Measurements from ENCODE around the gene MKKS. TPM values are rescaled to one million over a fixed set of nuclear protein-coding genes. Genes with fewer than 3 reads are reported as not detected.
A peak's percentile ranks its signal among the peaks of the same experiment; 100 is the strongest.

Gene MKKS
- total RNA-seq, 4 donors from 2014 or later: 0.80 to 22.5 (median 17.6) TPM

DNA sequence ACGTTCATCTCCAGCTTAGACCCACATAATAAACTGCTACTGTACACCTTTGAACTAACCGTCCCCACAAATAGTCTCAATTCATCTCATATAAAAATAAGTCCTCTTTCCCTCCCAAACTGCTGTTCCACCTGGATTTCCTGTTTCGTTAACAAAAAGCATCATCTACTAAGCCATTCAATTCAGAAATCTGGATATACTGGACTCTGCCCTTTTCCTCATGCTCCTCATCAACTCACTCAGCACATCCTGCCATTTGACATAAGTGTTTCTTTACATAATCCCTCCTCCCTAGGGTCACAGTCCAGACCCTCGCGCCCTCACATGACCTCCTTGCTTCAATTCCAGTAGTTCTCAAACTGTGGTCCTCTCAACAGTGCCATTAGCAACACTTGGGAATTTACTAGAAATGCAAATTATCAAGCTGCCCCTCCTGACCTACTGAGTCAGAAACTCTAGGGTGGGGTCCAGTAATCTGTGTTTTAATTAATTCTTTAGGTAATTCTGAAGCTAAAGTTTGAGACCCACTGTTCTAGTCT, 4.5 kb downstream of the MKKS start:
- Histone ChIP-seq H3K4me1 (peaks cover 13 to 48% (median 22%) of the 10 kb centered on the region in 4 donors), H3K9me3 (no peaks in the 10 kb centered on the region), H3K27me3 (no peaks in the 10 kb centered on the region), H3K36me3 (no peaks in the 10 kb centered on the region), H3K27ac (peak overlapping the region; percentile 2 to 32 (median 24)), H3K4me3 (no peak overlapping the region)
- WGBS, 2 donors (ENCODE audit: low coverage in 1 of 2): 50 to 62% methylated on average over 3 to 5 of the region's 5 CpGs
- TF ChIP-seq EP300 (IDR thresholded peaks at IDR 0.05; ENCODE audit: low read depth) (no peak), POLR2AphosphoS5 (IDR thresholded peaks at IDR 0.05) (peak in 1 of 3 donors; percentile 31)
- peak; percentile 53 for DNase-seq
- in situ Hi-C loops (cut with MboI; ENCODE audit: low pct_ligation_motif_present in 1 of 4, low pct_unique_long_range_greater_than_20kb in 1 of 4, low sequenced_read_pairs in 3 of 4): loop anchor here in 3 of 4 donors (5.0 to 25.0 kb wide), 3 partner anchors 442 to 452 kb away; no protein-coding TSS in a partner anchor
- intact Hi-C loops (cut with DNase I; ENCODE audit: low total_unique reads): loop anchor here (5.0 kb wide), 1 partner anchor 452 kb away; no protein-coding TSS in a partner anchor

DNA sequence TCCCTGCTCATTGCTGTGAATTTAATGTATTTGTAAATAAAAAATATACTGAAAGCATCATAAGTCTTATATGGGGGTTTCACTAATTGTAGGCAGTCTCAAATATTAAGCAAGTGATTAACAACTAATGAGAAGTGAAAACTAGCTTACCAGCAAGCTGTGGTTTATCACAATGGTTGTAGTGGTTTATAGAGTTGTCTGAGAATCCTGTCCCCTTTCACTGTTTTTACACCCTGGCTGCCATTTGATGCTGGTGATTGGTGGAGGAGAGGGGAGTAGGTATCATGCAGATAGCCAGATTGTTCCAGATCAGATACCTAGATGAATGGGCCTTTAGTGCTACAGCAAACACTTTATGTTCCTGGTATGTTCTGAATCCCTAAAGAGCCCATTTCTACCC, 6.0 kb downstream of the MKKS start:
- DNase-seq: no peak
- H3K27ac ChIP-seq: no peak overlapping the region
- no peaks in the 10 kb centered on the region for H3K27me3 ChIP-seq
- TF ChIP-seq POLR2AphosphoS5 (IDR thresholded peaks at IDR 0.05) (no peak), EP300 (IDR thresholded peaks at IDR 0.05; ENCODE audit: low read depth) (no peak), POLR2A (IDR thresholded peaks at IDR 0.05) (no peak)
- TF ChIP-seq, protein P1, sequence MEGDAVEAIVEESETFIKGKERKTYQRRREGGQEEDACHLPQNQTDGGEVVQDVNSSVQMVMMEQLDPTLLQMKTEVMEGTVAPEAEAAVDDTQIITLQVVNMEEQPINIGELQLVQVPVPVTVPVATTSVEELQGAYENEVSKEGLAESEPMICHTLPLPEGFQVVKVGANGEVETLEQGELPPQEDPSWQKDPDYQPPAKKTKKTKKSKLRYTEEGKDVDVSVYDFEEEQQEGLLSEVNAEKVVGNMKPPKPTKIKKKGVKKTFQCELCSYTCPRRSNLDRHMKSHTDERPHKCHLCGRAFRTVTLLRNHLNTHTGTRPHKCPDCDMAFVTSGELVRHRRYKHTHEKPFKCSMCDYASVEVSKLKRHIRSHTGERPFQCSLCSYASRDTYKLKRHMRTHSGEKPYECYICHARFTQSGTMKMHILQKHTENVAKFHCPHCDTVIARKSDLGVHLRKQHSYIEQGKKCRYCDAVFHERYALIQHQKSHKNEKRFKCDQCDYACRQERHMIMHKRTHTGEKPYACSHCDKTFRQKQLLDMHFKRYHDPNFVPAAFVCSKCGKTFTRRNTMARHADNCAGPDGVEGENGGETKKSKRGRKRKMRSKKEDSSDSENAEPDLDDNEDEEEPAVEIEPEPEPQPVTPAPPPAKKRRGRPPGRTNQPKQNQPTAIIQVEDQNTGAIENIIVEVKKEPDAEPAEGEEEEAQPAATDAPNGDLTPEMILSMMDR (IDR thresholded peaks at IDR 0.05): no peak
- peaks cover 12 to 43% (median 17%) of the 10 kb centered on the region in 4 donors for H3K4me1 ChIP-seq
- intact Hi-C loops (cut with DNase I; ENCODE audit: low total_unique reads) (loop anchor here (5.0 kb wide), 1 partner anchor 451 kb away; no protein-coding TSS in a partner anchor), in situ Hi-C loops (cut with MboI; ENCODE audit: low pct_ligation_motif_present in 1 of 4, low pct_unique_long_range_greater_than_20kb in 1 of 4, low sequenced_read_pairs in 3 of 4) (loop anchor here in 3 of 4 donors (5.0 to 25.0 kb wide), 3 partner anchors 441 to 451 kb away; no protein-coding TSS in a partner anchor)
- no peak overlapping the region for H3K4me3 ChIP-seq
- H3K36me3 ChIP-seq: peaks cover 0 to 4% (median 0%) of the 10 kb centered on the region in 4 donors
- no peaks in the 10 kb centered on the region for H3K9me3 ChIP-seq

DNA sequence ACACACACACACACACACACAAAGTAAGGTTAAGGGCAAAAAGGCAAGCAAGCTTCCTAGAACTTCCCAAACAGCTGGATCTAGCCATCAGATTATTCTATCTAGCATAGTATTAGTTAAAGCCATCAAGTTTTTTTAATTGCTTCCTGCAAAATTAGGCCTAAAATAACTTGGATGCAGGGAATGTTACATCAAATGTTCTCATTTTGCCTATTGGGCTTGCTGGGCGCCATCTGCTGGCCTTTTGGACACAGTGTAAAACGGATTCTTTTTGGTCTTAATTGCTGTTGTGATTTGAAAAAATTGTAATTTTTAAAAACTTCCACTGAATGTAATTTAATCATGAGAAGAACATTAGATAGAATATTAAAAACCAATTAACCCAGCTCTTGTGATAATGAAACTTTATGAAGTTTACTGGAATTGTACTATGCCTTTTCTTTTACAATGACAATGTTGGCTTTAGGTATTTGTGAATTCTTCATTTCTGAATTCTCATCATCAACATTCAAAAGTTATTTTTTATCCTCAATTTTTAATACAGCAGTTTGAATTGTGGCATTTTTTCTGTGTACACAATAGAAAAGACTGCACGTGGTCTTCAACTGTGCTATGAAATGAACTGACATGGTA, 6.8 kb downstream of the MKKS start:
- Histone ChIP-seq H3K4me1 (peaks cover 6 to 35% (median 13%) of the 10 kb centered on the region in 4 donors), H3K36me3 (peaks cover 0 to 4% (median 0%) of the 10 kb centered on the region in 4 donors), H3K9me3 (no peaks in the 10 kb centered on the region), H3K27ac (no peak overlapping the region), H3K4me3 (no peak overlapping the region), H3K27me3 (no peaks in the 10 kb centered on the region)
- in situ Hi-C loops (cut with MboI; ENCODE audit: low pct_ligation_motif_present in 1 of 4, low pct_unique_long_range_greater_than_20kb in 1 of 4, low sequenced_read_pairs in 3 of 4) (loop anchor here in 3 of 4 donors (5.0 to 25.0 kb wide), 3 partner anchors 440 to 450 kb away; no protein-coding TSS in a partner anchor), intact Hi-C loops (cut with DNase I; ENCODE audit: low total_unique reads) (loop anchor here (5.0 kb wide), 1 partner anchor 450 kb away; no protein-coding TSS in a partner anchor)
- 30 to 33% methylated on average over 3 of the region's 3 CpGs for WGBS, 2 donors (ENCODE audit: low coverage in 1 of 2)
- TF ChIP-seq EP300 (IDR thresholded peaks at IDR 0.05; ENCODE audit: low read depth): no peak
- no peak for TF ChIP-seq POLR2AphosphoS5 (IDR thresholded peaks at IDR 0.05)
- no peak for TF ChIP-seq POLR2A (IDR thresholded peaks at IDR 0.05)
- TF ChIP-seq, protein P1 (IDR thresholded peaks at IDR 0.05): peak; percentile 55 to 76 (median 71)
- peak; percentile 41 for DNase-seq

DNA sequence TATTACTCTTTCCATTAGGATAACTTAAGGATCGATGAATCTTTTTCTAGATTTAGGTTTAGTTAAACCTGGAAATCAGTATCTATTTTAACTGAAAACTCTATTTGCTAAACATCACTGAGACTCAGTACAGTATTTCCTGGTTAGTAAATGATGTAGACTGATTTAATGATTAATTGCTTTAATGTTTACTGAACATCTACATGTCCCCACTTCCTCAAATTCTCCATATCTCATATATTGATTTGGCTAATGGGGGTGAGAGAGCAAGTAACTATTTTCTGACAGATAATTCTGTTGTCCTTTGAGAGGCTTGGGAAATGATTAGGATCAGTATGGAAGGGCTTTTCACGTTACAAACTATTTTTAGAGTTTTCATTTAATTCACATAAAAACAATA, 10.3 kb downstream of the MKKS start:
- Histone ChIP-seq H3K4me1 (peaks cover 0 to 4% (median 2%) of the 10 kb centered on the region in 4 donors), H3K27ac (no peak overlapping the region), H3K36me3 (peaks cover 0 to 14% (median 0%) of the 10 kb centered on the region in 4 donors), H3K4me3 (no peak overlapping the region), H3K9me3 (no peaks in the 10 kb centered on the region), H3K27me3 (no peaks in the 10 kb centered on the region)
- TF ChIP-seq POLR2AphosphoS5 (IDR thresholded peaks at IDR 0.05) (no peak), EP300 (IDR thresholded peaks at IDR 0.05; ENCODE audit: low read depth) (no peak), POLR2A (IDR thresholded peaks at IDR 0.05) (no peak)
- TF ChIP-seq, protein P1 (IDR thresholded peaks at IDR 0.05): no peak
- intact Hi-C loops (cut with DNase I; ENCODE audit: low total_unique reads): no loop called here
- in situ Hi-C loops (cut with MboI; ENCODE audit: low pct_ligation_motif_present in 1 of 4, low pct_unique_long_range_greater_than_20kb in 1 of 4, low sequenced_read_pairs in 3 of 4): loop anchor here in 1 of 4 donors (10.0 to 25.0 kb wide), 2 partner anchors 439 to 1114 kb away; no protein-coding TSS in a partner anchor
- no peak for DNase-seq
- WGBS, 2 donors (ENCODE audit: low coverage in 1 of 2): 93 to 96% methylated on average over 2 of the region's 2 CpGs
